GM12873 (cell line): ENCODE data around the gene HTR6.

Experiments used
- TF ChIP-seq, protein P1 (sequence below): IDR thresholded peaks from 2 replicates; pipeline ENCODE4 v1.5.1; 2012; ENCODE audit warnings: low read depth, mild to moderate bottlenecking, moderate library complexity, low read length, control low read depth; ENCODE audit not compliant: insufficient read depth; ENCODE audit errors: missing control alignments

Gene HTR6

DNA sequence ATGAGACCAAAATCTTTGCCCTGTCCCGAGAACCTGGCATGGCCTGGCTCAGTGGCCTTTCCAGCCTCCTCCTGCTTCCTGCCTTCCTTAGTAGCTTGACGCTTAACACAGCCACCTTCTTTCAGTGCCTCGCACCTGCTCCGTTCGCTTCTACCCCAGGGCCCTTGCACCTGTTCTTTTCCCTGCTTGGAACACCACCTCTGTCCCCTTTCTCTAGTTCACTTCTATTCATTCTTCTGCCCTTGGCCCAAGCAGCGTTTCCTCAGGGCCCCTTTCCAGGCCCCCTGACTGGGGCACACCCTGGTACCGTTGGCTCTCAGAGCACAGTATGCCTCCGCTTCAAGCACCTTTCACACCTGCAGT, 9.0 kb upstream of the HTR6 start:
- TF ChIP-seq, protein P1, sequence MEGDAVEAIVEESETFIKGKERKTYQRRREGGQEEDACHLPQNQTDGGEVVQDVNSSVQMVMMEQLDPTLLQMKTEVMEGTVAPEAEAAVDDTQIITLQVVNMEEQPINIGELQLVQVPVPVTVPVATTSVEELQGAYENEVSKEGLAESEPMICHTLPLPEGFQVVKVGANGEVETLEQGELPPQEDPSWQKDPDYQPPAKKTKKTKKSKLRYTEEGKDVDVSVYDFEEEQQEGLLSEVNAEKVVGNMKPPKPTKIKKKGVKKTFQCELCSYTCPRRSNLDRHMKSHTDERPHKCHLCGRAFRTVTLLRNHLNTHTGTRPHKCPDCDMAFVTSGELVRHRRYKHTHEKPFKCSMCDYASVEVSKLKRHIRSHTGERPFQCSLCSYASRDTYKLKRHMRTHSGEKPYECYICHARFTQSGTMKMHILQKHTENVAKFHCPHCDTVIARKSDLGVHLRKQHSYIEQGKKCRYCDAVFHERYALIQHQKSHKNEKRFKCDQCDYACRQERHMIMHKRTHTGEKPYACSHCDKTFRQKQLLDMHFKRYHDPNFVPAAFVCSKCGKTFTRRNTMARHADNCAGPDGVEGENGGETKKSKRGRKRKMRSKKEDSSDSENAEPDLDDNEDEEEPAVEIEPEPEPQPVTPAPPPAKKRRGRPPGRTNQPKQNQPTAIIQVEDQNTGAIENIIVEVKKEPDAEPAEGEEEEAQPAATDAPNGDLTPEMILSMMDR: no peak

- TF ChIP-seq, protein P1: no peak
Observed at GRCh38 chr1:19656134-19656779, 8.4 kb upstream of the HTR6 start.

GRCh38 chr1:19656780-19657466, 7.8 kb upstream of the HTR6 start:
- TF ChIP-seq, protein P1: no peak

DNA sequence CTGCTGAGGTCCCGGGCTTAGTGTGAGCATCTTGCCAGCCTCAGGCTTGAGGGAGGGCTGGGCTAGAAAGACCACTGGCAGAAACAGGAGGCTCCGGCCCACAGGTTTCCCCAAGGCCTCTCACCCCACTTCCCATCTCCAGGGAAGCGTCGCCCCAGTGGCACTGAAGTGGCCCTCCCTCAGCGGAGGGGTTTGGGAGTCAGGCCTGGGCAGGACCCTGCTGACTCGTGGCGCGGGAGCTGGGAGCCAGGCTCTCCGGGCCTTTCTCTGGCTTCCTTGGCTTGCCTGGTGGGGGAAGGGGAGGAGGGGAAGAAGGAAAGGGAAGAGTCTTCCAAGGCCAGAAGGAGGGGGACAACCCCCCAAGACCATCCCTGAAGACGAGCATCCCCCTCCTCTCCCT, 7.2 kb upstream of the HTR6 start:
- TF ChIP-seq, protein P1: no peak

GRCh38 chr1:19658186-19658585, 6.5 kb upstream of the HTR6 start:
- TF ChIP-seq, protein P1: no peak

- TF ChIP-seq, protein P1: peak; percentile 61
Observed at GRCh38 chr1:19661721-19662228, 2.9 kb upstream of the HTR6 start.

GRCh38 chr1:19662313-19662712, 2.4 kb upstream of the HTR6 start:
- TF ChIP-seq, protein P1: no peak
